Mesendoderm (in vitro differentiated cells): Measurements from ENCODE around the gene CA10.

Experiments used
- DNase-seq: peaks from one replicate; pipeline ENCODE4 v3.0.0; 2013
- H2AK5ac ChIP-seq: 2 replicates; pipeline ENCODE4 v1.6.1; 2013; ENCODE audit warnings: low read length, inconsistent platforms
- H2BK120ac ChIP-seq: 2 replicates; pipeline ENCODE4 v1.6.1; 2013; ENCODE audit warnings: low read depth, mild to moderate bottlenecking, low read length, moderate library complexity, mixed read lengths
- H2BK15ac ChIP-seq: replicated peaks from 2 replicates; pipeline ENCODE4 v1.6.1; 2013; ENCODE audit warnings: low read depth, mild to moderate bottlenecking, moderate library complexity
- H2BK5ac ChIP-seq: 2 replicates; pipeline ENCODE4 v1.6.1; 2013; ENCODE audit warnings: low read length, inconsistent platforms
- H3K18ac ChIP-seq: 2 replicates; pipeline ENCODE4 v1.6.1; 2013; ENCODE audit warnings: mild to moderate bottlenecking, low read length, mixed read lengths
- H3K23ac ChIP-seq: one replicate; pipeline ENCODE4 v1.6.1; 2013; ENCODE audit warnings: low read length
- H3K27ac ChIP-seq: 2 replicates; pipeline ENCODE4 v1.5.1; 2013; ENCODE audit warnings: low read depth, mild to moderate bottlenecking, inconsistent platforms, low read length, moderate library complexity
- H3K27me3 ChIP-seq: 2 replicates; pipeline ENCODE4 v1.6.1; 2013; ENCODE audit warnings: low read length, control low read depth, mild to moderate bottlenecking, inconsistent platforms; ENCODE audit not compliant: insufficient read depth, poor library complexity
- H3K36me3 ChIP-seq: 2 replicates; pipeline ENCODE4 v1.6.1; 2013; ENCODE audit warnings: low read length, inconsistent platforms; ENCODE audit not compliant: control insufficient read depth, insufficient read depth
- H3K4ac ChIP-seq: one replicate; pipeline ENCODE4 v1.6.1; 2013; ENCODE audit warnings: low read depth, mild to moderate bottlenecking, low read length, moderate library complexity
- H3K4me1 ChIP-seq: 2 replicates; pipeline ENCODE4 v1.6.1; 2013; ENCODE audit warnings: low read depth, low read length, inconsistent platforms; ENCODE audit not compliant: control insufficient read depth
- H3K4me2 ChIP-seq: 2 replicates; pipeline ENCODE4 v1.6.1; 2013; ENCODE audit warnings: low read length
- H3K4me3 ChIP-seq: 2 replicates; pipeline ENCODE4 v1.5.1; 2013; ENCODE audit warnings: mild to moderate bottlenecking, low read length
- H3K56ac ChIP-seq: one replicate; pipeline ENCODE4 v1.6.1; 2013; ENCODE audit warnings: low read length
- H3K79me1 ChIP-seq: 2 replicates; pipeline ENCODE4 v1.6.1; 2013; ENCODE audit warnings: low read length, inconsistent platforms
- H3K79me2 ChIP-seq: 2 replicates; pipeline ENCODE4 v1.6.1; 2013; ENCODE audit warnings: mild to moderate bottlenecking, low read length; ENCODE audit not compliant: control insufficient read depth, insufficient read depth
- H3K9ac ChIP-seq: 2 replicates; pipeline ENCODE4 v1.6.1; 2013; ENCODE audit warnings: low read length, inconsistent platforms
- H4K5ac ChIP-seq: one replicate; pipeline ENCODE4 v1.6.1; 2013; ENCODE audit warnings: low read length
- H4K8ac ChIP-seq: one replicate; pipeline ENCODE4 v1.6.1; 2013; ENCODE audit warnings: low read depth, mild to moderate bottlenecking, control low read depth, low read length, moderate library complexity
- WGBS: extraction: QIAGEN DNeasy Blood & Tissue Kit; methylation state at CpG from one replicate; pipeline ENCODE4 v1.1.7; 2013; ENCODE audit warnings: low lambda C conversion rate, missing lambda C conversion rate; ENCODE audit not compliant: insufficient coverage; ENCODE audit errors: extremely low coverage; 5-methylcytosine and 5-hydroxymethylcytosine counted together

The CA10 gene

GRCh38 chr17:51818777-51819176, 339.7 kb downstream of the CA10 start:
- Histone ChIP-seq H3K4me3 (no peak overlapping the region), H2BK5ac (no peak overlapping the region), H2AK5ac (no peak overlapping the region), H3K79me2 (no peaks in the 10 kb centered on the region), H3K56ac (no peak overlapping the region), H2BK15ac (no peak overlapping the region), H3K4me2 (no peak overlapping the region), H3K4me1 (no peaks in the 10 kb centered on the region), H3K9ac (no peak overlapping the region), H4K8ac (no peak overlapping the region), H3K79me1 (no peaks in the 10 kb centered on the region), H3K4ac (no peak overlapping the region), H3K23ac (no peak overlapping the region), H2BK120ac (no peak overlapping the region), H3K18ac (no peak overlapping the region), H3K27ac (no peak overlapping the region), H4K5ac (no peak overlapping the region), H3K27me3 (no peaks in the 10 kb centered on the region), H3K36me3 (no peaks in the 10 kb centered on the region)
- WGBS: no CpG with 5 or more reads among the region's 1 CpG
- no peak for DNase-seq

- Histone ChIP-seq H2AK5ac (no peak overlapping the region), H4K8ac (no peak overlapping the region), H4K5ac (no peak overlapping the region), H3K79me1 (no peaks in the 10 kb centered on the region), H3K9ac (no peak overlapping the region), H3K4me1 (no peaks in the 10 kb centered on the region), H2BK15ac (no peak overlapping the region), H3K27ac (no peak overlapping the region), H3K4me3 (no peak overlapping the region), H3K79me2 (no peaks in the 10 kb centered on the region), H2BK5ac (no peak overlapping the region), H2BK120ac (no peak overlapping the region), H3K27me3 (no peaks in the 10 kb centered on the region), H3K18ac (no peak overlapping the region), H3K4ac (no peak overlapping the region), H3K23ac (no peak overlapping the region), H3K36me3 (no peaks in the 10 kb centered on the region), H3K4me2 (no peak overlapping the region), H3K56ac (no peak overlapping the region)
- DNase-seq: no peak
- no CpG with 5 or more reads among the region's 1 CpG for WGBS
Measured at GRCh38 chr17:51817955-51818354, 340.6 kb downstream of the CA10 start.

GRCh38 chr17:51817117-51817516, 341.4 kb downstream of the CA10 start:
- Histone ChIP-seq H3K23ac (no peak overlapping the region), H2AK5ac (no peak overlapping the region), H2BK120ac (no peak overlapping the region), H3K4me3 (no peak overlapping the region), H2BK15ac (no peak overlapping the region), H3K79me2 (no peaks in the 10 kb centered on the region), H2BK5ac (no peak overlapping the region), H3K4me2 (no peak overlapping the region), H4K5ac (no peak overlapping the region), H3K79me1 (no peaks in the 10 kb centered on the region), H3K4me1 (no peaks in the 10 kb centered on the region), H3K36me3 (no peaks in the 10 kb centered on the region), H3K4ac (no peak overlapping the region), H3K27me3 (no peaks in the 10 kb centered on the region), H3K9ac (no peak overlapping the region), H3K56ac (no peak overlapping the region), H4K8ac (no peak overlapping the region), H3K27ac (no peak overlapping the region), H3K18ac (no peak overlapping the region)
- DNase-seq: no peak

GRCh38 chr17:51815097-51815496, 343.4 kb downstream of the CA10 start:
- DNase-seq: no peak

DNA sequence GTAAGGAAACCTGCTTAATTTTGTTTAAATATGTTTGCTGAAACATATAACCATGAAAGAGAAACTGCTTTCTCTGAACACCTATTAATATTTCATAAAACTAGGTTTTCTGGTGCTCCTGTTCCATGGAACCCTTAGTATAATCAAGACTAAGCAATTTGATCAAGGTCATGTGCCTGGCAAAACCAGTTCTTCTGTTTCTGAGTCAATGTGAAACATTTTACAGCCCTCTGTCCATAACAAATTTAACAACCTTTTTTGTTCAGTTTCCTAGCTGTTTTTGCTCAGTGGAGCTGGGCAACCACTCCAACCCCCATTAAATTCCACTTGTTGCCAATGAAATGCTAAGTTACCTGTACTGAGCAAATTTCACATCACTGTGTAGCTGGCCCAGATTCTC, 344.0 kb downstream of the CA10 start:
- no peak overlapping the region for H3K4ac ChIP-seq
- no peak overlapping the region for H2BK15ac ChIP-seq
- H3K27ac ChIP-seq: no peak overlapping the region
- no peak overlapping the region for H3K4me3 ChIP-seq
- no peak overlapping the region for H3K9ac ChIP-seq
- no peaks in the 10 kb centered on the region for H3K4me1 ChIP-seq
- no peaks in the 10 kb centered on the region for H3K27me3 ChIP-seq
- H2BK120ac ChIP-seq: no peak overlapping the region
- no peaks in the 10 kb centered on the region for H3K36me3 ChIP-seq
- H3K56ac ChIP-seq: no peak overlapping the region
- no peak overlapping the region for H2AK5ac ChIP-seq
- H3K18ac ChIP-seq: no peak overlapping the region
- H3K23ac ChIP-seq: no peak overlapping the region
- no peaks in the 10 kb centered on the region for H3K79me1 ChIP-seq
- DNase-seq: no peak
- no peak overlapping the region for H4K8ac ChIP-seq
- H3K79me2 ChIP-seq: no peaks in the 10 kb centered on the region
- H4K5ac ChIP-seq: no peak overlapping the region
- H3K4me2 ChIP-seq: no peak overlapping the region
- H2BK5ac ChIP-seq: no peak overlapping the region

More at GRCh38 chr17:51815097-51815496, 343.4 kb downstream of the CA10 start:
- Histone ChIP-seq H3K18ac (no peak overlapping the region), H3K79me1 (no peaks in the 10 kb centered on the region), H3K27ac (no peak overlapping the region), H2BK120ac (no peak overlapping the region), H3K4me3 (no peak overlapping the region), H3K79me2 (no peaks in the 10 kb centered on the region), H3K4me1 (no peaks in the 10 kb centered on the region), H3K23ac (no peak overlapping the region), H2AK5ac (no peak overlapping the region), H3K36me3 (no peaks in the 10 kb centered on the region), H2BK5ac (no peak overlapping the region), H3K27me3 (no peaks in the 10 kb centered on the region), H3K9ac (no peak overlapping the region), H2BK15ac (no peak overlapping the region), H4K5ac (no peak overlapping the region), H3K4me2 (no peak overlapping the region), H3K4ac (no peak overlapping the region), H4K8ac (no peak overlapping the region), H3K56ac (no peak overlapping the region)
- WGBS: no CpG with 5 or more reads among the region's 4 CpGs

- no CpG with 5 or more reads among the region's 1 CpG for WGBS
Measured at GRCh38 chr17:51813784-51814174, 344.7 kb downstream of the CA10 start.

More at GRCh38 chr17:51813784-51814174, 344.7 kb downstream of the CA10 start:
- no peaks in the 10 kb centered on the region for H3K27me3 ChIP-seq
- no peak overlapping the region for H3K27ac ChIP-seq
- no peaks in the 10 kb centered on the region for H3K79me1 ChIP-seq
- no peak overlapping the region for H3K56ac ChIP-seq
- H3K79me2 ChIP-seq: no peaks in the 10 kb centered on the region
- H2BK5ac ChIP-seq: no peak overlapping the region
- H3K36me3 ChIP-seq: no peaks in the 10 kb centered on the region
- no peak overlapping the region for H3K9ac ChIP-seq
- no peak overlapping the region for H4K8ac ChIP-seq
- H3K4me3 ChIP-seq: no peak overlapping the region
- H3K4ac ChIP-seq: no peak overlapping the region
- no peak overlapping the region for H4K5ac ChIP-seq
- no peak overlapping the region for H3K18ac ChIP-seq
- H2BK15ac ChIP-seq: no peak overlapping the region
- H3K23ac ChIP-seq: no peak overlapping the region
- H3K4me2 ChIP-seq: no peak overlapping the region
- no peak overlapping the region for H2BK120ac ChIP-seq
- H2AK5ac ChIP-seq: no peak overlapping the region
- no peaks in the 10 kb centered on the region for H3K4me1 ChIP-seq
- DNase-seq: no peak
